Measurements from ENCODE around the gene RGS21. TPM values are rescaled to one million over a fixed set of nuclear protein-coding genes. Genes with fewer than 3 reads are reported as not detected.

The RGS21 gene
- total RNA-seq, 1 donor from 2014 or later, result not detected

- Mint-ChIP-seq H3K4me1 (ENCODE audit: low read depth, unreplicated experiment) (peaks cover 2% of the 10 kb centered on the region), H3K36me3 (ENCODE audit: unreplicated experiment) (no peaks in the 10 kb centered on the region), H3K9me3 (ENCODE audit: unreplicated experiment) (no peaks in the 10 kb centered on the region), H3K4me3 (ENCODE audit: unreplicated experiment) (no peak overlapping the region), H3K27me3 (ENCODE audit: unreplicated experiment) (no peaks in the 10 kb centered on the region), H3K27ac (ENCODE audit: unreplicated experiment) (no peak overlapping the region)
- DNase-seq, result no peak
- no peak for TF ChIP-seq CTCF (IDR thresholded peaks at IDR 0.05; ENCODE audit: partially characterized antibody, unreplicated experiment)
Observed at GRCh38 chr1:192379554-192379953, 62.8 kb downstream of the RGS21 start.

GRCh38 chr1:192382758-192383157, 66.0 kb downstream of the RGS21 start:
- no peak for TF ChIP-seq CTCF (IDR thresholded peaks at IDR 0.05; ENCODE audit: partially characterized antibody, unreplicated experiment)
- no peak overlapping the region for H3K27ac Mint-ChIP-seq (ENCODE audit: unreplicated experiment)
- H3K4me3 Mint-ChIP-seq (ENCODE audit: unreplicated experiment), result no peak overlapping the region
- H3K4me1 Mint-ChIP-seq (ENCODE audit: low read depth, unreplicated experiment), result peaks cover 2% of the 10 kb centered on the region
- H3K9me3 Mint-ChIP-seq (ENCODE audit: unreplicated experiment), result peaks cover 3% of the 10 kb centered on the region
- no peaks in the 10 kb centered on the region for H3K27me3 Mint-ChIP-seq (ENCODE audit: unreplicated experiment)
- no peak for DNase-seq
- no peaks in the 10 kb centered on the region for H3K36me3 Mint-ChIP-seq (ENCODE audit: unreplicated experiment)

GRCh38 chr1:192386051-192386650, 69.4 kb downstream of the RGS21 start:
- Mint-ChIP-seq H3K27me3 (ENCODE audit: unreplicated experiment) (no peaks in the 10 kb centered on the region), H3K9me3 (ENCODE audit: unreplicated experiment) (peaks cover 3% of the 10 kb centered on the region), H3K36me3 (ENCODE audit: unreplicated experiment) (no peaks in the 10 kb centered on the region), H3K4me1 (ENCODE audit: low read depth, unreplicated experiment) (no peaks in the 10 kb centered on the region), H3K27ac (ENCODE audit: unreplicated experiment) (no peak overlapping the region), H3K4me3 (ENCODE audit: unreplicated experiment) (no peak overlapping the region)
- TF ChIP-seq CTCF (IDR thresholded peaks at IDR 0.05; ENCODE audit: partially characterized antibody, unreplicated experiment), result no peak
- DNase-seq, result no peak

- H3K4me3 Mint-ChIP-seq (ENCODE audit: unreplicated experiment), result no peak overlapping the region
- no peaks in the 10 kb centered on the region for H3K36me3 Mint-ChIP-seq (ENCODE audit: unreplicated experiment)
- no peaks in the 10 kb centered on the region for H3K4me1 Mint-ChIP-seq (ENCODE audit: low read depth, unreplicated experiment)
Observed at GRCh38 chr1:192395211-192395610, 78.4 kb downstream of the RGS21 start.

More at GRCh38 chr1:192395211-192395610, 78.4 kb downstream of the RGS21 start:
- Mint-ChIP-seq H3K27ac (ENCODE audit: unreplicated experiment) (no peak overlapping the region), H3K9me3 (ENCODE audit: unreplicated experiment) (no peaks in the 10 kb centered on the region), H3K27me3 (ENCODE audit: unreplicated experiment) (no peaks in the 10 kb centered on the region)
- no peak for TF ChIP-seq CTCF (IDR thresholded peaks at IDR 0.05; ENCODE audit: partially characterized antibody, unreplicated experiment)
- DNase-seq, result no peak
